ENCODE results near the gene ZNF280B. TPM values are rescaled to one million over a fixed set of nuclear protein-coding genes. Genes with fewer than 3 reads are reported as not detected.
"Not testable (repeated sequence)": the region's sequence is repeated elsewhere in the genome, so short reads cannot be mapped to it uniquely, and the experiment has no call there.

Gene ZNF280B
- total RNA-seq, 2 experiments from 2014 or later, result 2.4 to 2.7 TPM

DNA sequence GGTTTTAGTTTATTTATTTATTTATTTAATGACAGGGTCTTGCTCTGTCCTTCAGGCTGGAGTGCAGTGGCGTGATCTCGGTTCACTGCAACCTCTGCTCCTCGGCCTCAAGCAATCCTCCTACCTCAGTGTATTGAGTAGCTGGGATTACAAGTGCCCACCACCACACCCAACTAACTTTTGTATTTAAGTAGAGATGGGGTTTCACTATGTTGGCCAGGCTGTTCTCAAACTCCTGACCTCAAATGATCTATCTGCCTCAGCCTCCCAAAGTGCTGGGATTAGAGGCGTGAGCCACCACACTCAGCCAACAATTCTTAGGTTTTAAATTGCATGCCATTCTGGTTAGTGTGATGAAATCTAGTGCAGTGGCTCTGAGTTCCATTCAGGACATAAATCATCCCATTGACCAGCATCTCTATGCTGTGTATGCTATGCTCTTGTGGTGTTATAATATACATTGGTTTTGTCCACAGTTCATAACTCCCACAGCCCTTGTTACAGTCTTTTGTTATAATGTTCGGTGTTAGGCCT is 28.5 kb downstream of the ZNF280B start:
- Mint-ChIP-seq H3K9me3 (ENCODE audit: low read depth) (no peaks in the 10 kb centered on the region), H3K4me1 (no peaks in the 10 kb centered on the region), H3K36me3 (peaks cover 2% of the 10 kb centered on the region), H3K4me3 (no peak overlapping the region), H3K27ac (no peak overlapping the region), H3K27me3 (no peaks in the 10 kb centered on the region)
- DNase-seq (no peak), ATAC-seq (no peak)
- CTCF ChIA-PET, result interaction anchor here (1.5 kb wide), 1 partner anchor 9 kb away, joined by 3 read pairs; no protein-coding TSS in a partner anchor

GRCh38 chr22:22479116-22479515 is 29.4 kb downstream of the ZNF280B start:
- Mint-ChIP-seq H3K9me3 (ENCODE audit: low read depth) (no peaks in the 10 kb centered on the region), H3K36me3 (no peaks in the 10 kb centered on the region), H3K4me1 (no peaks in the 10 kb centered on the region), H3K27me3 (no peaks in the 10 kb centered on the region), H3K4me3 (no peak overlapping the region), H3K27ac (no peak overlapping the region)
- DNase-seq (no peak), ATAC-seq (no peak)
- CTCF ChIA-PET, result interaction anchor here (0.7 to 1.5 kb wide), 4 partner anchors 15 to 30 kb away, joined by 3 to 5 read pairs (median 4); partner anchors contain the start of gene ZNF280B

- no peak overlapping the region for H3K27ac Mint-ChIP-seq
Measured at GRCh38 chr22:22478470-22478869, 30.1 kb downstream of the ZNF280B start.

GRCh38 chr22:22474733-22475132 is 33.8 kb downstream of the ZNF280B start:
- no peak overlapping the region for H3K4me3 Mint-ChIP-seq
- ATAC-seq (no peak), DNase-seq (no peak)
- CTCF ChIA-PET, result interaction anchor here (0.7 to 1.7 kb wide), 3 partner anchors 9 to 27 kb away, joined by 3 to 4 read pairs (median 3); no protein-coding TSS in a partner anchor
- H3K27me3 Mint-ChIP-seq, result peaks cover 3% of the 10 kb centered on the region
- no peak overlapping the region for H3K27ac Mint-ChIP-seq
- no peaks in the 10 kb centered on the region for H3K9me3 Mint-ChIP-seq (ENCODE audit: low read depth)
- no peaks in the 10 kb centered on the region for H3K36me3 Mint-ChIP-seq
- H3K4me1 Mint-ChIP-seq, result no peaks in the 10 kb centered on the region

More at GRCh38 chr22:22478470-22478869, 30.1 kb downstream of the ZNF280B start:
- Mint-ChIP-seq H3K4me3 (no peak overlapping the region), H3K27me3 (no peaks in the 10 kb centered on the region), H3K36me3 (no peaks in the 10 kb centered on the region), H3K4me1 (no peaks in the 10 kb centered on the region), H3K9me3 (ENCODE audit: low read depth) (no peaks in the 10 kb centered on the region)
- CTCF ChIA-PET, result interaction anchor here (1.0 to 1.5 kb wide), 3 partner anchors 14 to 30 kb away, joined by 3 to 5 read pairs (median 4); partner anchors contain the start of gene ZNF280B
- ATAC-seq, result no peak
- DNase-seq, result no peak

DNA sequence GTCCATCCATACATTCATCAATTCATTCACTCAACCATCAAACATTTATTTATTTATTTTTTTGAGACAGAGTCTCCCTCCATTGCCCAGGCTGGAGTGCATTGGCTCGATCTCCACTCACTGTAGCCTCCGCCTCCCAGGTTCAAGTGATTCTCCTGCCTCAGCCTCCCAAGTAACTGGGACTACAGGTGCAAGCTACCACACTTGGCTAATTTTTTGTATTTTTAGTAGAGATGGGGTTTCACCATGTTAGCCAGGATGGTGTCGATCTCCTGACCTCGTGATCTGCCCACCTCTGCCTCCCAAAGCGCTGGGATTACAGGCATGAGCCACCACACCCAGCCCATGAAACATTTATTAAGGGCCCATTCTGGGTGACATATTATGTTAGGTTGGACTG is 37.4 kb downstream of the ZNF280B start:
- ATAC-seq; H3K4me1 Mint-ChIP-seq; H3K27ac Mint-ChIP-seq; H3K4me3 Mint-ChIP-seq; H3K36me3 Mint-ChIP-seq; DNase-seq; H3K9me3 Mint-ChIP-seq (ENCODE audit: low read depth): not testable (repeated sequence)
- H3K27me3 Mint-ChIP-seq, result peaks cover 23% of the 10 kb centered on the region
- CTCF ChIA-PET, result interaction anchor here (1.8 kb wide), 1 partner anchor 10 kb away, joined by 3 read pairs; no protein-coding TSS in a partner anchor

GRCh38 chr22:22469527-22469926 is 39.0 kb downstream of the ZNF280B start:
- CTCF ChIA-PET, result no interaction called here
- DNase-seq, result no peak
- Mint-ChIP-seq H3K4me1 (no peaks in the 10 kb centered on the region), H3K9me3 (ENCODE audit: low read depth) (peaks cover 3% of the 10 kb centered on the region), H3K4me3 (no peak overlapping the region), H3K27me3 (peaks cover 29% of the 10 kb centered on the region), H3K27ac (no peak overlapping the region), H3K36me3 (no peaks in the 10 kb centered on the region)
- ATAC-seq, result no peak

DNA sequence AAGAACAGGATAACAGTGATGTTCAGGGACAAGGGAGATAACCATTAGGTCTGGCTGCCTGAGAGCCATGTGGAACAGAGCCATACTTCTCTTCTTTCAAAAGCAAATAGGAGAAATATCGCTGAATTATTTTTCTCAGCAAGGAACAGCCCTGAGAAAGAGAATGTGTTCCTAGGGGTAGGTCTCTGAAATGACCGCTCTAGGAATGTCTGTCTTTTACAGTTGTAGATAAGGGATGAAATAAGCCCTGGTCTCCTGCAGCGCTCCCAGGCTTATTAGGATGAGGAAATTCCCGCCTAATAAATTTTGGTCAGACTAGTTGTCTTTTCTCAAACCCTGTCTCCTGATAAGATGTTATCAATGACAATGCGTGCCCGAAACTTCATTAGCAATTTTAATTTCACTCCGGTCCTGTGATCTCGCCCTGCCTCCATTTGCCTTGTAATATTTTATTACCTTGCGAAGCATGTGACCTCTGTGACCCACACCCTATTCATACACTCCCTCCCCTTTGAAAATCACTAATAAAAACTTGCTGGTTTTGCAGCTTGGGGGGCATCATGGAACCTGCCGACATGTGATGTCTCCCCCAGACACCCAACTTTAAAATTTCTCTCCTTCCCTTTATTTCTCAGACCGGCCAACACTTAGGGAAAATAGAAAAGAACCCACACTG is 39.6 kb downstream of the ZNF280B start:
- H3K4me1 Mint-ChIP-seq; CTCF ChIA-PET; H3K4me3 Mint-ChIP-seq; H3K27ac Mint-ChIP-seq; H3K36me3 Mint-ChIP-seq; DNase-seq; H3K9me3 Mint-ChIP-seq (ENCODE audit: low read depth); ATAC-seq: not testable (repeated sequence)
- peaks cover 32% of the 10 kb centered on the region for H3K27me3 Mint-ChIP-seq

DNA sequence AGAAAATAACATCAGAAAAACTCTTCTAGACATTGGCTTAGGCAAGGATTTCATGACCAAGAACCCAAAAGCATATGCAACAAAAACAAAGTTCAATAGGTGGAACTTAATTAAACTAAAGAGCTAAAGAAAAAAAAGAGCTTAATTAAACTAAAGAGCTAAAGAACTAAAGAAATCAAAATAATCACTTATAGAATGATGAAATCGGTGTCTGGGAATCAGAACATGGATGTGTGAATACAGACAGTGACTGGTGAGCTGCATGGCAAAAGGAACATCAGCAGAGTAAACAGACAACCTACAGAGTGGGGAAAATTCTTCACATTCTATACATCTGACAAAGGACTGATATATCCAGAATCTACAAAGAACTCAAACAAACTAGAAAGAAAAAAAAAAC is 41.4 kb downstream of the ZNF280B start:
- CTCF ChIA-PET, result no interaction called here
- no peak for DNase-seq
- H3K4me3 Mint-ChIP-seq, result no peak overlapping the region
- ATAC-seq, result no peak
- no peaks in the 10 kb centered on the region for H3K36me3 Mint-ChIP-seq
- H3K27me3 Mint-ChIP-seq, result peaks cover 39% of the 10 kb centered on the region
- H3K9me3 Mint-ChIP-seq (ENCODE audit: low read depth), result peaks cover 3% of the 10 kb centered on the region
- H3K27ac Mint-ChIP-seq, result no peak overlapping the region
- H3K4me1 Mint-ChIP-seq, result no peaks in the 10 kb centered on the region

DNA sequence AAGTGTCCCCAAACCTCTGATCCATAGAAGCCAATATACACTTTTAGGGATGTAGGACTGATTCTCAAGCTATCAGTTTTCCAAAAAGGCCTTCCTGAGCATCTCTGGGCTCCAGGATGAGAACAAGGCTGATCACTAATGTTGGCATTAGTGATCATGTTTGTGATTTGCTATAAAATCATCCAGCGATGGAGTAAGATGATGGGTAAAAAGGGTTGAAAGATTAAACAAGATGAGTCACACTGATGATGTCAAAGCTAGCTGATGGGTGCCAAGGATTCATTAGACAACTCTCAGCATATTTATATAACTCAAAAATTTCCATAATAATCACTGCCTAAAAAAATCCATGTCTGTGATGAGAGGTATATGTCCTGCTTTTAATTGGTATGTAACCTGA is 42.8 kb downstream of the ZNF280B start:
- Mint-ChIP-seq H3K9me3 (ENCODE audit: low read depth) (peaks cover 3% of the 10 kb centered on the region), H3K36me3 (no peaks in the 10 kb centered on the region), H3K27me3 (peaks cover 44% of the 10 kb centered on the region), H3K4me3 (no peak overlapping the region), H3K4me1 (no peaks in the 10 kb centered on the region), H3K27ac (no peak overlapping the region)
- DNase-seq (no peak), ATAC-seq (no peak)
- CTCF ChIA-PET, result interaction anchor here (1.0 to 1.4 kb wide), 3 partner anchors 9 to 111 kb away, joined by 4 read pairs; no protein-coding TSS in a partner anchor

DNA sequence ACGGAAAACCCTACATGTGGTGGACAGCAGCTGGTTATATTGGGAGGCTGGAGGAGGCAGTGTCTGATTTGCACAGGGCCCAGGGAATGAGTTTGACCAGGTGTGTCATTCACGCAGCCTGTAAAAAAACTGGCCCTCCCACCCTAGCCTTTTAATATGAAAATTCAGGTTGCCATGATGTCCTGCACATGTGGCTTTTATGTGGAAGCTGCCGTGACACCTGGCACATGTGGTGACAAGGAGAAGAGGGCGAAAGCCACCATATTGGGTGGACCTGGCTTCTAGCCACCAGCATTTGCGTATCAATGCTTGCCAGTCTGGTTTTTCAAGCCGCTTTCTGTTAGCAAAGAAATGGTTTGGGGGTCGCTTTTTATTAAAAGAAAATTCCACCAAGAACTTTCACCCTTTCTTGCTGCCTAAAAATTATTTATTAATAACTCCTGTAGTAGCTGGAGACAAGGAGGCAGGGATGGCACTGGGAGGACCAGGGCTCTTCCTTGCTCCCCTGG is 43.4 kb downstream of the ZNF280B start:
- CTCF ChIA-PET, result interaction anchor here (1.0 to 2.3 kb wide), 4 partner anchors 10 to 121 kb away, joined by 4 to 8 read pairs (median 4); no protein-coding TSS in a partner anchor
- DNase-seq (no peak), ATAC-seq (no peak)
- Mint-ChIP-seq H3K4me3 (no peak overlapping the region), H3K27ac (no peak overlapping the region), H3K9me3 (ENCODE audit: low read depth) (peaks cover 3% of the 10 kb centered on the region), H3K27me3 (peaks cover 46% of the 10 kb centered on the region), H3K36me3 (no peaks in the 10 kb centered on the region), H3K4me1 (no peaks in the 10 kb centered on the region)

DNA sequence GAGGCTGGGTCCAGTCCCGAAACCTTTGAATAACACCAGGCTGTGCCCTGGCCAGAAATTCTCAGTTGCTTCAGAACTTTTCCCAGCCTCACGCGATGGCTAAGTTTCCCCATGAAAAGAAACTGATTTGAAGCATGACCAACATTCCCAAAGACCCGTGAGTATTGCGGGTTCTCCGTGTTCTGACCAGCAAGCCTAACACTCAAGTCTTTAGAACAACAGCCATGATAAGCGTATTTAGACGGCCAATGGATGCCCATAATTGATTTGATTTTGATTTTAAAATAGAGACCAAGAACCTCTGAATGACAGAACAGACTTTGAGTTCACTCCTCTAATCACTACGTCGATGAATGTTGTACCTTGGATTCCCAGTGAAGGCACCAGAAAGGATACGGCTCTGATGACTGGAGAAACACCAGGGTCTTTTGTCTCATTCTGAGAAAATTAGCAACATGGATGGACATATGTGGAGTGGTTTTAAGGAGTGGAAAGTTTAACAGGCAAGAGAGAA is 43.9 kb downstream of the ZNF280B start:
- Mint-ChIP-seq H3K27me3 (peaks cover 46% of the 10 kb centered on the region), H3K36me3 (no peaks in the 10 kb centered on the region), H3K9me3 (ENCODE audit: low read depth) (peaks cover 8% of the 10 kb centered on the region), H3K4me1 (no peaks in the 10 kb centered on the region), H3K27ac (no peak overlapping the region), H3K4me3 (no peak overlapping the region)
- CTCF ChIA-PET, result interaction anchor here (0.8 to 2.3 kb wide), 14 partner anchors 8 to 285 kb away, joined by 3 to 8 read pairs (median 4); partner anchors contain the start of gene ZNF280A
- ATAC-seq, result no peak
- no peak for DNase-seq

DNA sequence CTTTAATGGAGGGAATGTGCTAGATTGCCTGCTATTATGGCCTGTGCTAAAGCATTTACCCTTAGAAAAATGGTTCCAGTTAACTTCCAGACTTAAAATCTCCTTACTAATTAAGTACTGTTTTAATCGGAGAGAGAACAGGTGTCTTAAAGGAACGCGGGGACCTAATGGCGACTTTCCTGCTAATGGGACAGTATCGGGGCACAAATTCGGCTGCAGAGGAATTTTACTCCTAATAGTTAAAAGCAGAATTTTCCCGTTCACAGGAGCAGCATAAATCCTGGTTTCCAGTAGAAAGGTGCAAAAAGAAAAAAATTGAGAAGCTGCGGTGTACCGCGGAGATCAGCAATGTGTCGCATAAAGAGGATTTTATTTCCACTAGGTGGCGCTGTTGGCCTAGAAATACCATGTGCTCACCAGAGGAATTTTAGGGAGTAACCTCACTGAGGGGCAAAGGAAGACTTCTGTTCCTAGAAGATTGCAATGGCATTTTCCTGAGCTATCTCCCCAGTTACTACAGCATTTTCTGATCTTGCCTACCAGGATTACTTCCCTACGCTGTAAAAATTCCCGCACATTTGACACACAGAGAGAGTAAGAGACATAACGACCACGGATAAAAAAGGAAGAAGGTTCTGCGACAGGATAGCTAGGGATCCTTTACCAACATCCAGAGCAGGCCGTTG is 44.5 kb downstream of the ZNF280B start:
- peak; percentile 47 for ATAC-seq
- Mint-ChIP-seq H3K4me1 (no peaks in the 10 kb centered on the region), H3K9me3 (ENCODE audit: low read depth) (peaks cover 9% of the 10 kb centered on the region), H3K27me3 (peaks cover 43% of the 10 kb centered on the region), H3K36me3 (peaks cover under 1% of the 10 kb centered on the region), H3K27ac (no peak overlapping the region), H3K4me3 (no peak overlapping the region)
- CTCF ChIA-PET, result interaction anchor here (0.8 to 2.3 kb wide), 16 partner anchors 8 to 286 kb away, joined by 3 to 8 read pairs (median 3); partner anchors contain the start of gene ZNF280A
- DNase-seq, result peak; percentile 66

All from activated CD8-positive, alpha-beta memory T cell treated with anti-CD3 and anti-CD28 coated beads, Interleukin-2, amount 10 ng/mL, durations not matched to agents 7 days and 5 days (primary cell).